Stimulated activated CD4-positive, alpha-beta T cell treated with anti-CD3 and anti-CD28 coated beads, Interleukin-1b, Interleukin-23, amount 100 ng/mL, for 24 hours (primary cell): ENCODE results near the gene PRIMA1.

Source experiments
- DNase-seq, 4 experiments: peaks; one replicate each; pipeline ENCODE4 v3.0.0-alpha.2; 2020; ENCODE audit warnings: low read depth in 4 of 4, low spot score in 1 of 4

The PRIMA1 gene

GRCh38 chr14:93733631-93734030 is 54.7 kb downstream of the PRIMA1 start:
- no peak for DNase-seq

DNA sequence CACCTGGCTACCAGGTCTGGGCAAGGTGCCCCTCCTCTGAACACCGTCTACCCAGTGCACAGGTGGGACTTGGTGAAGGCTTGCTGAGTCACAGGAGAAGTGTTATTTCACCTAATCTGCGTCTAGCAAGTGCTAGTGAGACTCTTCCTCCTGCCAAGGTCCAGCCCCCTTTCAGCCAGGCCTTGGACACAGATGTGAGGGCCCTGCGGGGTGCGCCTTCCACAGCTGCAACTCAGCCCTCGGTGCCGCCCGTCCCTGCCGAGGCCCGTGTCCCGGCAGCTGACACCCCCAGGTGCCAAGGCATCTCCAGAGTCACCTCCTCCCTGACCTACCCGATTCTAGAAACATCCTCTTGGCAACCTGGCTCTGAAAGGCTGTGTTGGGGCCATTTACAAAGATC is 55.1 kb downstream of the PRIMA1 start:
- DNase-seq: no peak

- DNase-seq: no peak
These were observed 55.8 kb downstream of the PRIMA1 start for GRCh38 chr14:93732524-93732923.

DNA sequence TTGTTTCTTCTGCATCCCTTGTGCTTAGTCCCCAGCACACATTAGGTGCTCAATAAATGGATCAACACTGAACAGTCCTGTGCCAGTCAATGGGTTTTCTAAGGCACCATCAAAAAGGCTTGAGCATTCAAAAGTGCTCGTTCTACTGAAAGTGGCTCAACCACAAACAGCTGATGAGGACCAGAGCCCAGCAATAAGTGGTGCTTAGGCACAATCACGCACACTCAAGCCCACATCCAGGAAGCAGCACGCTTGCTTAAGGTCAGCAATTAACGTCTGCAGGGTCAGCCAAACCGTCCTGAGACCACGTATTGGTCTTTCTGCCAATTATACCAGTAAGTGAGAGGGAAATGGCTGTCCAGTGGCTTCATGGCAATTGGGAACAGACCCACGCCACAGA is 56.5 kb downstream of the PRIMA1 start:
- DNase-seq: no peak

DNA sequence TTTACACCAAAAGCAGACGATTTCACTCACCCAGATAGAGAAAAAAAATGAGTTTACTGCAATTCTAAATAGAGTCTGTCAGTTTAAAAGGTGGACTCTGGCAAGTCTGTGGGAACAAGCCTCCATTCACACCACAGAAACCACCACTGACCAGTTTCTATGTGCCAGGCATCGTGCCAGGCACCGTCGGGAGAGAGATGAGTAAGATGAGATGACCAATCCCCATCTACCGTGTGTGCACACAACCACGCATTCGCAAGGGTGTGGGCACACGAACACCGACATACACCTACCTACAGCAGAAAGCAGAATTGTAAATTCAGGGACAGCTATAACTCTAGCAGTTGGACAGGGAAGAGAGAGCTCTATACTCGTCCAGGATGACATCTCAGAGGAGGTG is 58.3 kb downstream of the PRIMA1 start:
- no peak for DNase-seq

- DNase-seq: no peak
These were observed 59.7 kb downstream of the PRIMA1 start for GRCh38 chr14:93728651-93729016.

GRCh38 chr14:93727917-93728650 is 60.2 kb downstream of the PRIMA1 start:
- no peak for DNase-seq

DNA sequence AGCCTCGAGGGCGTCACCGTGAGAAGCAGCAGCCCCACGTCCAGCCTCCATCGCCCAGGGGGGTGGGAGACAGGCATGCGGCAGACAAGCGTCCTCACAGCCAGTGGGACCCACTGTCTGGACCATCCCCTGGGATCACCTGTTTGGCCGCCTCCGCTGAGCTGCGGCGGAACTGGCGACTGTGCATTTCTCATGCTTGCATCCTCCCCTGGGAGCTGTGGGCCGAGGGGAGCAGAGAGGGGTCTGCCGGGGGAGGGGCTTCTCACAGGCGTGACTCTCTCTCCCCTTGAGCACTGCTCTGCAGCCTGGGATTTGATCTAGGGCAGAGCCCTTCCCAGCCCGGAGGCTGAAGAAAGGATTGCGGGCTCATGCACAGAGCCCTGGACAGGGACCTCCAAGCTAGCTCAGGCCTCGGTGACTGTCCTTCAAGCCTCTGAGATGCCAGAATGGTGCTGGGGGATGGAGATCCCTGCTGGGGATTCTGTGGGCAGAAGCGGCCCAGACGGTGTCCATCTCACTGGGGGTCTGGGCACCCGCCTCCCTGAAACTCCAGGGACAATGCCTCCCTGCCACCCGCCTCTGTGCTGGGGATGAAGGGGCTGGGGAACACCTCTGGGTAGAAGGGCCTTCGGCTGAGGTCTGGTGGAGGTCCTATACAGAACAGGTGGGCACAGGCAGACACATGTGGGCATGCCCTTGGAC is 61.1 kb downstream of the PRIMA1 start:
- DNase-seq: no peak

GRCh38 chr14:93725993-93726392 is 62.3 kb downstream of the PRIMA1 start:
- DNase-seq: no peak

- DNase-seq: no peak
These were observed 63.2 kb downstream of the PRIMA1 start for GRCh38 chr14:93725002-93725582.

GRCh38 chr14:93723001-93723400 is 65.3 kb downstream of the PRIMA1 start:
- no peak for DNase-seq

- DNase-seq: no peak
These were observed 67.3 kb downstream of the PRIMA1 start for GRCh38 chr14:93720981-93721483.

GRCh38 chr14:93720076-93720815 is 68.0 kb downstream of the PRIMA1 start:
- no peak for DNase-seq

DNA sequence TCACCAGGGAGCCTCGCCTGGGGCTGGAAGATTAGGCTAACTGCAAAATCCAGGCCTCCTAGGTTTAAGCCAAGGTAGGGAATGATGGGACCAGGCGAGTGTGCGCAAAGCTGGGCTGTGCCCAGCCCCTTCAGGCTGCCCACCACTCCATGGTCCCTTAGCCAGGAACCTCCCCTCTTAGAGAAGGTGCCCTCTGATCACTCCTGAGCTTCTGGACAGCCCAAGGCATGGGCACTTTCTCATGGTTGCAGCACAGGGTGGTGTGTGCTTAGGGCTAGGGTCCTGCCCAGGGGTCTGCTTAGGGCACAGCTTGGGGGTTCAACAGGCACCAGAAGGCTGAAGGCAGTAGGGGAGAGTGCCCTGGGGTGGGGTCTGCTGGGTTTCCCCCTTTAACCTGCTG is 69.0 kb downstream of the PRIMA1 start:
- DNase-seq: no peak

DNA sequence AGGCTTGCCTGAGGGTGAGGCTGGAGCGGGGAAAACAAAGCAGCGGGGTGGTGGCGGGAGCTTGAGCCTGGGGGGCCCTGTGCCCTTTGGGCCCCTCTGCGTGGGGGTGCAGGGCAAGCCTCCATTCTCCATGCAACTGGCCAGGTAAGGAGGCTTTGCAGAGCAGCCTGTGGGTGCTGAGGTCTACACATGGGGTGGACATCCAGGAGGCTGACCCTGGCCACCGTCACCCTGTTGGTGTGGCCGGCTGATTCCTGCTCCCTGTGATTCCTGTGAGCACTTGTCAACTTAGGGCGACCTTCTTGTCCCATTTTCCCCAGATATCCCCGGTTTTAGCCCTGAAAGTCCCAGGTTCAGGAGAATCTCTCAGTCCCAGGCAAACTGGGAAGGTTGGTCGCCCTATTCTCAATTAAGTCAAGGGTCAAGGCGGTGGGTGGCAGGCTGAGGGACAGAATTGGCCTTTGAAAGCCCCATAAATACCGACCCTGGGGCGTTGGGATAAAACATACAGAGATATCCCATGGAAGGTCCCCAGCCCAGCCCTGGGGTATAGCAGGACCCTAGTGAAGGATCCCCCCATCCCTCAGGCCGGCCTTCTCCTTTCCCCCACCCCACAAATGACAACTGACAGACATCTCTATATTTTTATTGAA is 70.5 kb downstream of the PRIMA1 start:
- DNase-seq: no peak

- DNase-seq: no peak
These were observed 71.3 kb downstream of the PRIMA1 start for GRCh38 chr14:93716746-93717667.

DNA sequence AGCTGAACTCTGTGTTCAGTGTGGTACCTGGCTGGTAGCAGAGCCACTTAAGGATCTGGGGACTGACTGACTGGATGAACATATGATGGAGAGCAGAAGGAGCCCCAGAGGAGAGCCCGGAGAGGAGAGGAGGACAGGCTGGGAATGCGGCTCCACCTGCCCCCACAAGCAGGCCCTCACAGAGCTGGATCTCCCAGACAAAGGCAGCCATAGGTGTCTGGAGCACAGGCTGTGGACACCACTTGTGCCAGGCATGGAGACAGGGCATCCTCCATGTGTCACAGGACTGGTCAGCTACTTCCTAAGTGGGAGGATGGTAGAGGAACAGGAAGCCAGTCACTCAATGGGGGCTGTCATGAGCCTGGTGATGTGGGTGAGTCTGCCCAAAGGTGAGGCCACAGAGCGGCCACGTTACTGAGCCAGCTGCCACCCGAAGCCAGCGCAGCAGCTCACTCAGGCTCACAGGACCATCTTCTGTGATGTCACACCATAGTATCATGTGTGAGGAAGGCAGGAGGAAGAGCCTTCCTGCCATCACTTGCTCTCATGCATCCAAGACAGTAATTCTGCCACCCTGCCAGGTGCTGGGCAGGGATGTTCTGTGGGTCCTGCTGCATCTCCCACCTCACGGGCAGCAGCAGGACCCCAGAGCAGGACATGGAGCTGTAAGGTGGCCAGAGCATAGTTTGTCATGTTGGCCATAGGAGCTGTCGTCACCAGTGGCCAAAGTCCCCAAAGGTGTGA is 72.1 kb downstream of the PRIMA1 start:
- DNase-seq: no peak

DNA sequence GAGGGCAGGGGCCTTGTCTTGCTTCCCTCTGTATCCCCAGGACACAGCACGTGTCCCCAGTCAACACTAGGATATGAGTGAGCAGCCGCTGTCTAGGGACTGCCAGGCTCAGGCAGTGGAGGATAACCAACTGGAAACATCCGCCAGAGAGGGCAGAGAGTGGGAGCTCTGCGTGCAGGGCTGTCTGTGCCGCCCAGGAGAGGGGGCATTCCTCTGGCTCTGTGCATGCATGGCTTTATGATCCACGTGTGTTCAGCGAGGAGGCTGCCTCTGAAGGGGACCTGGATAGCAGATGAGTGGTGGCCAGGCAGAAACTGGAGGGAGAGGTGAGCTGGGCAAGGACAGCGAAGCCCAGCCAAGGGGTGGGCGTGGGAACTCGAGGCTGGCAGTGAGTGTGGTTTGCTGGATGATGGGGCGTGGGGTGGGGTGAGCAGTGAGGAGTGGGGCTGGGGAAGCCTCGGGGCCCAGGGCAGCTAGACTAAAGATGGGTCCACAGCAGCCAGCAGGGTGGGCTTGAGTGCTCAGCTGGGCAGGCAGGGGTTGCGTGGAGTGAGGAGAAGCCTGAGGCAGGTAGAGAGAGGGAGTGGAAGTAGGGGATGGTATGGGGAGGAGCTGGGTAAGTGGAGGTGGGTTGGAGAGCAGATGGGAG is 72.9 kb downstream of the PRIMA1 start:
- DNase-seq: no peak

DNA sequence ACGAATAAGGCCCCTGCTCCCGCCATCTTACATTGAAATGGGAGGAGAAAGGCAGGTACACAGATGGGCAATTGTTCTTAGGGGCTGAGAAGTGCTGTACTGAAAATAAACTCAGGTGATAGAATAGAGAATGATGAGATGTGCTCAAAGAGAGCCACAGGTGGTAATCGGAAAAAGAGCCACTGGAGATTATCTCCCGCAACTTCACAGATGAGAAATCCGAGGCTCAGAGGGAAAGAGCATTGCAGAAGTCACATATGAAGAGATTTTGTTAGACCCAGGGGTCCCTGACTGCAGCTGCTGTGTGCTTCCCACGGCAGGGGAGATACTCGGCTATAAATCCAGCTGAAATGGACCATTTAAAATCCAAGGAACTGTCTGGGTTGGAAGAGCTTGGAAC is 73.7 kb downstream of the PRIMA1 start:
- no peak for DNase-seq
